ENCODE measurements around the gene ASIC2.

DNA sequence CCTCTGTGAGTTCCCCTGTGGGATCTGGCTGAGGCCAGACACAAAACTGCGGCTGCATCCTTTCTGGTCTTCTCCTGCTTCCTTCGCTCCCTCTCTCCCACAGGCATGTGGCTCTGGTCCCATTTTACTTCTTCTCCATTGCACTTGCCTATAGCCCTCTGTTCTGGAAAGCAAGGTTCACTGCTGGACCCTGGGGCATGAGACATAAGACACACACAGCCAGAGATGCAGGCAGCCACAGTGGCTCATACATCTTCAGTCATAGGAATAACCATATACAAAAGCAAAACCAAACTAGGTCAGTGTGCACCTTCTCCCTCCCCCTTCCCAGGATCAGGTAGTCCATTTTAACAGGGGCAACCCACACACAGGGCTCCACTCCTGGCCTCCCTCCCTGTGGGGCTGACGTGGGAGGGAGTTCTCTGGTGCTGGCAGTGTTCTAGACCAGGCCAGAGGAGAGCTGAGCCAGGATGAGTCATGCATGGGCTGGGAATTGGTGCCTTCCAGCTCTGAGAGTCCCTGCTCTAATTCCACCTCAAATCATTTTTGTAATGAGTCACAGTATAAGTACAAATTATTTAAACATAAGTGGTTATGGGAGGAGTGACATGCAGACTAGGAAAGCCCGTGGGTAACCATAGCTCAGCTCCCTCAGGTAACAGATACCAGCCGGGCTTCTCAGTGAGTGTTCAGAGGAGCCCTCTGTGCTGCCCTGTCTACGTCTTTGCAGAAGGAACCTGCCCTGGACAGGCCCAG lies 58.0 kb downstream of the ASIC2 start:
- TF ChIP-seq, protein P1, sequence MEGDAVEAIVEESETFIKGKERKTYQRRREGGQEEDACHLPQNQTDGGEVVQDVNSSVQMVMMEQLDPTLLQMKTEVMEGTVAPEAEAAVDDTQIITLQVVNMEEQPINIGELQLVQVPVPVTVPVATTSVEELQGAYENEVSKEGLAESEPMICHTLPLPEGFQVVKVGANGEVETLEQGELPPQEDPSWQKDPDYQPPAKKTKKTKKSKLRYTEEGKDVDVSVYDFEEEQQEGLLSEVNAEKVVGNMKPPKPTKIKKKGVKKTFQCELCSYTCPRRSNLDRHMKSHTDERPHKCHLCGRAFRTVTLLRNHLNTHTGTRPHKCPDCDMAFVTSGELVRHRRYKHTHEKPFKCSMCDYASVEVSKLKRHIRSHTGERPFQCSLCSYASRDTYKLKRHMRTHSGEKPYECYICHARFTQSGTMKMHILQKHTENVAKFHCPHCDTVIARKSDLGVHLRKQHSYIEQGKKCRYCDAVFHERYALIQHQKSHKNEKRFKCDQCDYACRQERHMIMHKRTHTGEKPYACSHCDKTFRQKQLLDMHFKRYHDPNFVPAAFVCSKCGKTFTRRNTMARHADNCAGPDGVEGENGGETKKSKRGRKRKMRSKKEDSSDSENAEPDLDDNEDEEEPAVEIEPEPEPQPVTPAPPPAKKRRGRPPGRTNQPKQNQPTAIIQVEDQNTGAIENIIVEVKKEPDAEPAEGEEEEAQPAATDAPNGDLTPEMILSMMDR (conservative IDR thresholded peaks at IDR 0.05; ENCODE audit: low read depth in 2 of 2) = no peak
- TF ChIP-seq EZH2 (IDR thresholded peaks at IDR 0.05; ENCODE audit: low read depth, unreplicated experiment) (no peak), JUNB (IDR thresholded peaks at IDR 0.05; ENCODE audit: unreplicated experiment) (no peak), POLR2AphosphoS5 (IDR thresholded peaks at IDR 0.05; ENCODE audit: low read depth) (no peak), EZH2phosphoT487 (IDR thresholded peaks at IDR 0.05; ENCODE audit: unreplicated experiment) (no peak), CREB1 (CRISPR knock-in tag; IDR thresholded peaks at IDR 0.05; ENCODE audit: low read depth) (no peak), ZNF331 (CRISPR knock-in tag; IDR thresholded peaks at IDR 0.05; ENCODE audit: low read depth) (no peak), ZNF114 (CRISPR knock-in tag; IDR thresholded peaks at IDR 0.05) (no peak), NANOG (IDR thresholded peaks at IDR 0.05; ENCODE audit: borderline replicate concordance) (no peak)
- TF ChIP-seq, protein P2, sequence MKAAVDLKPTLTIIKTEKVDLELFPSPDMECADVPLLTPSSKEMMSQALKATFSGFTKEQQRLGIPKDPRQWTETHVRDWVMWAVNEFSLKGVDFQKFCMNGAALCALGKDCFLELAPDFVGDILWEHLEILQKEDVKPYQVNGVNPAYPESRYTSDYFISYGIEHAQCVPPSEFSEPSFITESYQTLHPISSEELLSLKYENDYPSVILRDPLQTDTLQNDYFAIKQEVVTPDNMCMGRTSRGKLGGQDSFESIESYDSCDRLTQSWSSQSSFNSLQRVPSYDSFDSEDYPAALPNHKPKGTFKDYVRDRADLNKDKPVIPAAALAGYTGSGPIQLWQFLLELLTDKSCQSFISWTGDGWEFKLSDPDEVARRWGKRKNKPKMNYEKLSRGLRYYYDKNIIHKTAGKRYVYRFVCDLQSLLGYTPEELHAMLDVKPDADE (IDR thresholded peaks at IDR 0.05) = no peak
- TF ChIP-seq, protein P3, sequence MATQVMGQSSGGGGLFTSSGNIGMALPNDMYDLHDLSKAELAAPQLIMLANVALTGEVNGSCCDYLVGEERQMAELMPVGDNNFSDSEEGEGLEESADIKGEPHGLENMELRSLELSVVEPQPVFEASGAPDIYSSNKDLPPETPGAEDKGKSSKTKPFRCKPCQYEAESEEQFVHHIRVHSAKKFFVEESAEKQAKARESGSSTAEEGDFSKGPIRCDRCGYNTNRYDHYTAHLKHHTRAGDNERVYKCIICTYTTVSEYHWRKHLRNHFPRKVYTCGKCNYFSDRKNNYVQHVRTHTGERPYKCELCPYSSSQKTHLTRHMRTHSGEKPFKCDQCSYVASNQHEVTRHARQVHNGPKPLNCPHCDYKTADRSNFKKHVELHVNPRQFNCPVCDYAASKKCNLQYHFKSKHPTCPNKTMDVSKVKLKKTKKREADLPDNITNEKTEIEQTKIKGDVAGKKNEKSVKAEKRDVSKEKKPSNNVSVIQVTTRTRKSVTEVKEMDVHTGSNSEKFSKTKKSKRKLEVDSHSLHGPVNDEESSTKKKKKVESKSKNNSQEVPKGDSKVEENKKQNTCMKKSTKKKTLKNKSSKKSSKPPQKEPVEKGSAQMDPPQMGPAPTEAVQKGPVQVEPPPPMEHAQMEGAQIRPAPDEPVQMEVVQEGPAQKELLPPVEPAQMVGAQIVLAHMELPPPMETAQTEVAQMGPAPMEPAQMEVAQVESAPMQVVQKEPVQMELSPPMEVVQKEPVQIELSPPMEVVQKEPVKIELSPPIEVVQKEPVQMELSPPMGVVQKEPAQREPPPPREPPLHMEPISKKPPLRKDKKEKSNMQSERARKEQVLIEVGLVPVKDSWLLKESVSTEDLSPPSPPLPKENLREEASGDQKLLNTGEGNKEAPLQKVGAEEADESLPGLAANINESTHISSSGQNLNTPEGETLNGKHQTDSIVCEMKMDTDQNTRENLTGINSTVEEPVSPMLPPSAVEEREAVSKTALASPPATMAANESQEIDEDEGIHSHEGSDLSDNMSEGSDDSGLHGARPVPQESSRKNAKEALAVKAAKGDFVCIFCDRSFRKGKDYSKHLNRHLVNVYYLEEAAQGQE (IDR thresholded peaks at IDR 0.05; ENCODE audit: unreplicated experiment) = no peak
- TF ChIP-seq, protein P4, sequence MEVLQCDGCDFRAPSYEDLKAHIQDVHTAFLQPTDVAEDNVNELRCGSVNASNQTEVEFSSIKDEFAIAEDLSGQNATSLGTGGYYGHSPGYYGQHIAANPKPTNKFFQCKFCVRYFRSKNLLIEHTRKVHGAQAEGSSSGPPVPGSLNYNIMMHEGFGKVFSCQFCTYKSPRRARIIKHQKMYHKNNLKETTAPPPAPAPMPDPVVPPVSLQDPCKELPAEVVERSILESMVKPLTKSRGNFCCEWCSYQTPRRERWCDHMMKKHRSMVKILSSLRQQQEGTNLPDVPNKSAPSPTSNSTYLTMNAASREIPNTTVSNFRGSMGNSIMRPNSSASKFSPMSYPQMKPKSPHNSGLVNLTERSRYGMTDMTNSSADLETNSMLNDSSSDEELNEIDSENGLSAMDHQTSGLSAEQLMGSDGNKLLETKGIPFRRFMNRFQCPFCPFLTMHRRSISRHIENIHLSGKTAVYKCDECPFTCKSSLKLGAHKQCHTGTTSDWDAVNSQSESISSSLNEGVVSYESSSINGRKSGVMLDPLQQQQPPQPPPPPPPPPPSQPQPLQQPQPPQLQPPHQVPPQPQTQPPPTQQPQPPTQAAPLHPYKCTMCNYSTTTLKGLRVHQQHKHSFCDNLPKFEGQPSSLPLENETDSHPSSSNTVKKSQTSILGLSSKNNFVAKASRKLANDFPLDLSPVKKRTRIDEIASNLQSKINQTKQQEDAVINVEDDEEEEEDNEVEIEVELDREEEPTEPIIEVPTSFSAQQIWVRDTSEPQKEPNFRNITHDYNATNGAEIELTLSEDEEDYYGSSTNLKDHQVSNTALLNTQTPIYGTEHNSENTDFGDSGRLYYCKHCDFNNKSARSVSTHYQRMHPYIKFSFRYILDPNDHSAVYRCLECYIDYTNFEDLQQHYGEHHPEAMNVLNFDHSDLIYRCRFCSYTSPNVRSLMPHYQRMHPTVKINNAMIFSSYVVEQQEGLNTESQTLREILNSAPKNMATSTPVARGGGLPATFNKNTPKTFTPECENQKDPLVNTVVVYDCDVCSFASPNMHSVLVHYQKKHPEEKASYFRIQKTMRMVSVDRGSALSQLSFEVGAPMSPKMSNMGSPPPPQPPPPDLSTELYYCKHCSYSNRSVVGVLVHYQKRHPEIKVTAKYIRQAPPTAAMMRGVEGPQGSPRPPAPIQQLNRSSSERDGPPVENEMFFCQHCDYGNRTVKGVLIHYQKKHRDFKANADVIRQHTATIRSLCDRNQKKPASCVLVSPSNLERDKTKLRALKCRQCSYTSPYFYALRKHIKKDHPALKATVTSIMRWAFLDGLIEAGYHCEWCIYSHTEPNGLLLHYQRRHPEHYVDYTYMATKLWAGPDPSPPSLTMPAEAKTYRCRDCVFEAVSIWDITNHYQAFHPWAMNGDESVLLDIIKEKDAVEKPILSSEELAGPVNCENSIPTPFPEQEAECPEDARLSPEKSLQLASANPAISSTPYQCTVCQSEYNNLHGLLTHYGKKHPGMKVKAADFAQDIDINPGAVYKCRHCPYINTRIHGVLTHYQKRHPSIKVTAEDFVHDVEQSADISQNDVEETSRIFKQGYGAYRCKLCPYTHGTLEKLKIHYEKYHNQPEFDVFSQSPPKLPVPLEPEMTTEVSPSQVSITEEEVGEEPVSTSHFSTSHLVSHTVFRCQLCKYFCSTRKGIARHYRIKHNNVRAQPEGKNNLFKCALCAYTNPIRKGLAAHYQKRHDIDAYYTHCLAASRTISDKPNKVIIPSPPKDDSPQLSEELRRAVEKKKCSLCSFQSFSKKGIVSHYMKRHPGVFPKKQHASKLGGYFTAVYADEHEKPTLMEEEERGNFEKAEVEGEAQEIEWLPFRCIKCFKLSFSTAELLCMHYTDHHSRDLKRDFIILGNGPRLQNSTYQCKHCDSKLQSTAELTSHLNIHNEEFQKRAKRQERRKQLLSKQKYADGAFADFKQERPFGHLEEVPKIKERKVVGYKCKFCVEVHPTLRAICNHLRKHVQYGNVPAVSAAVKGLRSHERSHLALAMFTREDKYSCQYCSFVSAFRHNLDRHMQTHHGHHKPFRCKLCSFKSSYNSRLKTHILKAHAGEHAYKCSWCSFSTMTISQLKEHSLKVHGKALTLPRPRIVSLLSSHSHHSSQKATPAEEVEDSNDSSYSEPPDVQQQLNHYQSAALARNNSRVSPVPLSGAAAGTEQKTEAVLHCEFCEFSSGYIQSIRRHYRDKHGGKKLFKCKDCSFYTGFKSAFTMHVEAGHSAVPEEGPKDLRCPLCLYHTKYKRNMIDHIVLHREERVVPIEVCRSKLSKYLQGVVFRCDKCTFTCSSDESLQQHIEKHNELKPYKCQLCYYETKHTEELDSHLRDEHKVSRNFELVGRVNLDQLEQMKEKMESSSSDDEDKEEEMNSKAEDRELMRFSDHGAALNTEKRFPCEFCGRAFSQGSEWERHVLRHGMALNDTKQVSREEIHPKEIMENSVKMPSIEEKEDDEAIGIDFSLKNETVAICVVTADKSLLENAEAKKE (CRISPR knock-in tag; IDR thresholded peaks at IDR 0.05) = no peak
